ENCODE data around the gene ZNF618. TPM values are rescaled to one million over a fixed set of nuclear protein-coding genes. Genes with fewer than 3 reads are reported as not detected.

Gene ZNF618
- total and polyA plus RNA-seq, 2 experiments from 2014 or later = 2.3 to 5.1 TPM

GRCh38 chr9:114002986-114003350 lies 126.9 kb downstream of the ZNF618 start:
- no peak for TF ChIP-seq EZH2 (IDR thresholded peaks at IDR 0.05; ENCODE audit: insufficient read depth, poor library complexity, severe bottlenecking)
- Histone ChIP-seq H3F3A (ENCODE audit: insufficient read depth) (no peaks in the 10 kb centered on the region), H2AFZ (no peak overlapping the region), H3K9me2 (ENCODE audit: insufficient read depth) (no peaks in the 10 kb centered on the region), H3K4me1 (ENCODE audit: insufficient read depth) (peaks cover 7% of the 10 kb centered on the region; the same call in 1 of the 2 replicates), H3K27me3 (replicated peaks; ENCODE audit: insufficient read depth) (no peaks in the 10 kb centered on the region), H3K79me2 (ENCODE audit: insufficient read depth) (no peaks in the 10 kb centered on the region), H3K27ac (no peak overlapping the region), H3K4me3 (no peak overlapping the region), H3K4me2 (ENCODE audit: unreplicated experiment) (no peak overlapping the region), H3K9me3 (ENCODE audit: low read depth) (no peaks in the 10 kb centered on the region), H3K9ac (no peak overlapping the region), H4K20me1 (ENCODE audit: insufficient read depth) (no peaks in the 10 kb centered on the region), H3K36me3 (ENCODE audit: low read depth) (no peaks in the 10 kb centered on the region)
- in situ Hi-C loops (cut with MboI) = no loop called here
- DNase-seq = no peak
- 98 to 99% methylated on average over 5 of the region's 5 CpGs for WGBS, 2 experiments (ENCODE audit: low coverage in 1 of 2, low lambda C conversion rate in 2 of 2, missing lambda C conversion rate in 2 of 2)

- H3K27ac ChIP-seq = no peak overlapping the region
- H3K27me3 ChIP-seq (replicated peaks; ENCODE audit: insufficient read depth) = no peaks in the 10 kb centered on the region
- no peaks in the 10 kb centered on the region for H3K9me3 ChIP-seq (ENCODE audit: low read depth)
- in situ Hi-C loops (cut with MboI) = no loop called here
- no peaks in the 10 kb centered on the region for H3K9me2 ChIP-seq (ENCODE audit: insufficient read depth)
- DNase-seq = no peak
- H3K4me2 ChIP-seq (ENCODE audit: unreplicated experiment) = no peak overlapping the region
- no peaks in the 10 kb centered on the region for H3F3A ChIP-seq (ENCODE audit: insufficient read depth)
- H3K4me1 ChIP-seq (ENCODE audit: insufficient read depth) = peaks cover 7% of the 10 kb centered on the region; the same call in 1 of the 2 replicates
- no peaks in the 10 kb centered on the region for H3K79me2 ChIP-seq (ENCODE audit: insufficient read depth)
- H3K36me3 ChIP-seq (ENCODE audit: low read depth) = no peaks in the 10 kb centered on the region
- H2AFZ ChIP-seq = no peak overlapping the region
- H3K9ac ChIP-seq = no peak overlapping the region
- TF ChIP-seq EZH2 (IDR thresholded peaks at IDR 0.05; ENCODE audit: insufficient read depth, poor library complexity, severe bottlenecking) (no peak), EZH2phosphoT487 (IDR thresholded peaks at IDR 0.05; ENCODE audit: insufficient read depth, low read depth) (no peak)
- H4K20me1 ChIP-seq (ENCODE audit: insufficient read depth) = no peaks in the 10 kb centered on the region
- WGBS, 2 experiments (ENCODE audit: low coverage in 1 of 2, low lambda C conversion rate in 2 of 2, missing lambda C conversion rate in 2 of 2) = 83 to 84% methylated on average over 7 of the region's 7 CpGs
- no peak overlapping the region for H3K4me3 ChIP-seq
These were observed 127.2 kb downstream of the ZNF618 start for GRCh38 chr9:114003351-114003750.

GRCh38 chr9:114003758-114004157 lies 127.6 kb downstream of the ZNF618 start:
- H3K36me3 ChIP-seq (ENCODE audit: low read depth) = no peaks in the 10 kb centered on the region
- DNase-seq = no peak
- no peak overlapping the region for H3K4me3 ChIP-seq
- no peaks in the 10 kb centered on the region for H3K9me3 ChIP-seq (ENCODE audit: low read depth)
- H4K20me1 ChIP-seq (ENCODE audit: insufficient read depth) = no peaks in the 10 kb centered on the region
- H3K27ac ChIP-seq = no peak overlapping the region
- H2AFZ ChIP-seq = no peak overlapping the region
- no peaks in the 10 kb centered on the region for H3K79me2 ChIP-seq (ENCODE audit: insufficient read depth)
- no peaks in the 10 kb centered on the region for H3F3A ChIP-seq (ENCODE audit: insufficient read depth)
- 87 to 91% methylated on average over 5 of the region's 5 CpGs for WGBS, 2 experiments (ENCODE audit: low coverage in 1 of 2, low lambda C conversion rate in 2 of 2, missing lambda C conversion rate in 2 of 2)
- H3K9me2 ChIP-seq (ENCODE audit: insufficient read depth) = no peaks in the 10 kb centered on the region
- peaks cover 7% of the 10 kb centered on the region; the same call in 1 of the 2 replicates for H3K4me1 ChIP-seq (ENCODE audit: insufficient read depth)
- in situ Hi-C loops (cut with MboI) = no loop called here
- no peak overlapping the region for H3K9ac ChIP-seq
- no peaks in the 10 kb centered on the region for H3K27me3 ChIP-seq (replicated peaks; ENCODE audit: insufficient read depth)
- no peak overlapping the region for H3K4me2 ChIP-seq (ENCODE audit: unreplicated experiment)
- TF ChIP-seq EZH2phosphoT487 (IDR thresholded peaks at IDR 0.05; ENCODE audit: insufficient read depth, low read depth) (no peak), EZH2 (IDR thresholded peaks at IDR 0.05; ENCODE audit: insufficient read depth, poor library complexity, severe bottlenecking) (no peak)

GRCh38 chr9:114004221-114004716 lies 128.2 kb downstream of the ZNF618 start:
- Histone ChIP-seq H3K36me3 (ENCODE audit: low read depth) (no peaks in the 10 kb centered on the region), H3K79me2 (ENCODE audit: insufficient read depth) (no peaks in the 10 kb centered on the region), H3K9me2 (ENCODE audit: insufficient read depth) (no peaks in the 10 kb centered on the region), H3K4me1 (ENCODE audit: insufficient read depth) (peaks cover 7% of the 10 kb centered on the region; the same call in 1 of the 2 replicates), H3K9me3 (ENCODE audit: low read depth) (no peaks in the 10 kb centered on the region), H3K9ac (no peak overlapping the region), H3K4me3 (no peak overlapping the region), H2AFZ (no peak overlapping the region), H3K4me2 (ENCODE audit: unreplicated experiment) (no peak overlapping the region), H3K27me3 (replicated peaks; ENCODE audit: insufficient read depth) (no peaks in the 10 kb centered on the region), H3F3A (ENCODE audit: insufficient read depth) (no peaks in the 10 kb centered on the region), H4K20me1 (ENCODE audit: insufficient read depth) (no peaks in the 10 kb centered on the region), H3K27ac (no peak overlapping the region)
- WGBS, 2 experiments (ENCODE audit: low coverage in 1 of 2, low lambda C conversion rate in 2 of 2, missing lambda C conversion rate in 2 of 2) = 93 to 97% methylated on average over 14 to 15 of the region's 15 CpGs
- no peak for DNase-seq
- in situ Hi-C loops (cut with MboI) = no loop called here
- TF ChIP-seq EZH2phosphoT487 (IDR thresholded peaks at IDR 0.05; ENCODE audit: insufficient read depth, low read depth) = no peak
- TF ChIP-seq EZH2 (IDR thresholded peaks at IDR 0.05; ENCODE audit: insufficient read depth, poor library complexity, severe bottlenecking) = no peak
